ENCODE measurements around the gene SHFL. TPM values are rescaled to one million over a fixed set of nuclear protein-coding genes. Genes with fewer than 3 reads are reported as not detected.

The SHFL gene
- polyA plus RNA-seq, 1 of the 3 experiments (the other 2 are of a cell fraction): 36.6 TPM

DNA sequence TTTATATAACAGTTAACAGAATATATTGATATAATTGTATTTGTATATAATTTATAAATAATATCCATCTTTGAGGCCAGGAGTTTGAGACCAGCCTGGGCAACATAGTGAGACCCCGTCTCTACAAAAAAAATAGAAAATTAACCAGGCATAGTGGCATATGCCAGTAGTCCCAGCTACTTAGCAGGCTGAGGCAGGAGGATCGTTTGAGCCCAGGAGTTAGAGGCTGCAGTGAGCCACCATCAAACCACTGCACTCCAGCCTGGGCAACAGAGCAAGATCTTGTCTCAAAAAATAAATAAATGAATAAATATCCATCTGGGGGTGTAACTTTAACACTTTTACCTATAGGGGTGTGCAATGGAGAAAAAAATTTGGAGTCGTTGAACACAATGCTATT, 1.3 kb upstream of the SHFL start:
- Histone ChIP-seq H3K4me1 (ENCODE audit: control insufficient read depth in 1 of 2, insufficient read depth in 2 of 2, low read depth in 1 of 2, low read length in 1 of 2) (peaks cover 0 to 7% of the 10 kb centered on the region in 2 experiments; a peak in 1 of 4 replicates), H3K4me3 (ENCODE audit: low read depth in 2 of 2, low read length in 1 of 2) (no peak overlapping the region), H3K9ac (no peak overlapping the region), H3K36me3 (replicated peaks in 1 of 2; ENCODE audit: control insufficient read depth in 1 of 2, insufficient read depth in 2 of 2, low read length in 1 of 2) (no peaks in the 10 kb centered on the region), H2AFZ (ENCODE audit: low read depth) (no peak overlapping the region), H3K79me2 (ENCODE audit: insufficient read depth) (no peaks in the 10 kb centered on the region; the same call in 1 of the 2 replicates), H3K9me2 (no peaks in the 10 kb centered on the region), H3K27ac (ENCODE audit: low read depth in 2 of 2, low read length in 1 of 2) (no peak overlapping the region), H3K9me3 (no peaks in the 10 kb centered on the region), H4K20me1 (ENCODE audit: insufficient read depth) (no peaks in the 10 kb centered on the region), H3F3A (replicated peaks; ENCODE audit: insufficient read depth) (peaks cover 5% of the 10 kb centered on the region), H3K4me2 (no peak overlapping the region), H3K27me3 (ENCODE audit: insufficient read depth) (peaks cover 13% of the 10 kb centered on the region)
- TF ChIP-seq JUND (IDR thresholded peaks at IDR 0.05) (no peak), RAD21 (IDR thresholded peaks at IDR 0.05; ENCODE audit: low read length) (no peak), RXRA (IDR thresholded peaks at IDR 0.05; ENCODE audit: borderline replicate concordance, low read depth) (no peak), RCOR1 (IDR thresholded peaks at IDR 0.05; ENCODE audit: low read length) (no peak), YY1 (IDR thresholded peaks at IDR 0.05; ENCODE audit: low read depth) (no peak), EZH2phosphoT487 (IDR thresholded peaks at IDR 0.05; ENCODE audit: borderline replicate concordance, low read depth) (no peak), EP300 (IDR thresholded peaks at IDR 0.05; ENCODE audit: borderline replicate concordance in 1 of 2, low read depth in 1 of 2, low read length in 1 of 2) (no peak), TEAD4 (IDR thresholded peaks at IDR 0.05; ENCODE audit: borderline replicate concordance, insufficient read depth) (no peak), TCF12 (IDR thresholded peaks at IDR 0.05) (no peak), NFIC (IDR thresholded peaks at IDR 0.05; ENCODE audit: borderline replicate concordance) (no peak)
- TF ChIP-seq, protein P1, sequence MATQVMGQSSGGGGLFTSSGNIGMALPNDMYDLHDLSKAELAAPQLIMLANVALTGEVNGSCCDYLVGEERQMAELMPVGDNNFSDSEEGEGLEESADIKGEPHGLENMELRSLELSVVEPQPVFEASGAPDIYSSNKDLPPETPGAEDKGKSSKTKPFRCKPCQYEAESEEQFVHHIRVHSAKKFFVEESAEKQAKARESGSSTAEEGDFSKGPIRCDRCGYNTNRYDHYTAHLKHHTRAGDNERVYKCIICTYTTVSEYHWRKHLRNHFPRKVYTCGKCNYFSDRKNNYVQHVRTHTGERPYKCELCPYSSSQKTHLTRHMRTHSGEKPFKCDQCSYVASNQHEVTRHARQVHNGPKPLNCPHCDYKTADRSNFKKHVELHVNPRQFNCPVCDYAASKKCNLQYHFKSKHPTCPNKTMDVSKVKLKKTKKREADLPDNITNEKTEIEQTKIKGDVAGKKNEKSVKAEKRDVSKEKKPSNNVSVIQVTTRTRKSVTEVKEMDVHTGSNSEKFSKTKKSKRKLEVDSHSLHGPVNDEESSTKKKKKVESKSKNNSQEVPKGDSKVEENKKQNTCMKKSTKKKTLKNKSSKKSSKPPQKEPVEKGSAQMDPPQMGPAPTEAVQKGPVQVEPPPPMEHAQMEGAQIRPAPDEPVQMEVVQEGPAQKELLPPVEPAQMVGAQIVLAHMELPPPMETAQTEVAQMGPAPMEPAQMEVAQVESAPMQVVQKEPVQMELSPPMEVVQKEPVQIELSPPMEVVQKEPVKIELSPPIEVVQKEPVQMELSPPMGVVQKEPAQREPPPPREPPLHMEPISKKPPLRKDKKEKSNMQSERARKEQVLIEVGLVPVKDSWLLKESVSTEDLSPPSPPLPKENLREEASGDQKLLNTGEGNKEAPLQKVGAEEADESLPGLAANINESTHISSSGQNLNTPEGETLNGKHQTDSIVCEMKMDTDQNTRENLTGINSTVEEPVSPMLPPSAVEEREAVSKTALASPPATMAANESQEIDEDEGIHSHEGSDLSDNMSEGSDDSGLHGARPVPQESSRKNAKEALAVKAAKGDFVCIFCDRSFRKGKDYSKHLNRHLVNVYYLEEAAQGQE (IDR thresholded peaks at IDR 0.05; ENCODE audit: low read depth, low read length): no peak
- TF ChIP-seq, protein P2, sequence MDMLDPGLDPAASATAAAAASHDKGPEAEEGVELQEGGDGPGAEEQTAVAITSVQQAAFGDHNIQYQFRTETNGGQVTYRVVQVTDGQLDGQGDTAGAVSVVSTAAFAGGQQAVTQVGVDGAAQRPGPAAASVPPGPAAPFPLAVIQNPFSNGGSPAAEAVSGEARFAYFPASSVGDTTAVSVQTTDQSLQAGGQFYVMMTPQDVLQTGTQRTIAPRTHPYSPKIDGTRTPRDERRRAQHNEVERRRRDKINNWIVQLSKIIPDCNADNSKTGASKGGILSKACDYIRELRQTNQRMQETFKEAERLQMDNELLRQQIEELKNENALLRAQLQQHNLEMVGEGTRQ (IDR thresholded peaks at IDR 0.05; ENCODE audit: borderline replicate concordance, low read depth, low read length): no peak
- TF ChIP-seq, protein P3, sequence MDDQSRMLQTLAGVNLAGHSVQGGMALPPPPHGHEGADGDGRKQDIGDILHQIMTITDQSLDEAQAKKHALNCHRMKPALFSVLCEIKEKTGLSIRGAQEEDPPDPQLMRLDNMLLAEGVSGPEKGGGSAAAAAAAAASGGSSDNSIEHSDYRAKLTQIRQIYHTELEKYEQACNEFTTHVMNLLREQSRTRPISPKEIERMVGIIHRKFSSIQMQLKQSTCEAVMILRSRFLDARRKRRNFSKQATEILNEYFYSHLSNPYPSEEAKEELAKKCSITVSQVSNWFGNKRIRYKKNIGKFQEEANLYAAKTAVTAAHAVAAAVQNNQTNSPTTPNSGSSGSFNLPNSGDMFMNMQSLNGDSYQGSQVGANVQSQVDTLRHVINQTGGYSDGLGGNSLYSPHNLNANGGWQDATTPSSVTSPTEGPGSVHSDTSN (IDR thresholded peaks at IDR 0.05): no peak
- DNase-seq: no peak
- CTCF ChIA-PET: interaction anchor here (1.0 to 1.2 kb wide), 3 partner anchors 14 to 165 kb away, joined by 3 to 5 read pairs (median 4); no protein-coding TSS in a partner anchor
- WGBS (ENCODE audit: low lambda C conversion rate): 56% methylated on average over 3 of the region's 3 CpGs
- POLR2A ChIA-PET: no interaction called here
